NCI-H526 (cell line): ENCODE results near the gene SLC16A3.

Source experiments
- DNase-seq, 2 experiments: peaks; one replicate each; lab custom pipeline; 2025; lab: John Stamatoyannopoulos, UW

The SLC16A3 gene

GRCh38 chr17:82287013-82287867 is 58.4 kb downstream of the SLC16A3 start:
- DNase-seq = no peak

DNA sequence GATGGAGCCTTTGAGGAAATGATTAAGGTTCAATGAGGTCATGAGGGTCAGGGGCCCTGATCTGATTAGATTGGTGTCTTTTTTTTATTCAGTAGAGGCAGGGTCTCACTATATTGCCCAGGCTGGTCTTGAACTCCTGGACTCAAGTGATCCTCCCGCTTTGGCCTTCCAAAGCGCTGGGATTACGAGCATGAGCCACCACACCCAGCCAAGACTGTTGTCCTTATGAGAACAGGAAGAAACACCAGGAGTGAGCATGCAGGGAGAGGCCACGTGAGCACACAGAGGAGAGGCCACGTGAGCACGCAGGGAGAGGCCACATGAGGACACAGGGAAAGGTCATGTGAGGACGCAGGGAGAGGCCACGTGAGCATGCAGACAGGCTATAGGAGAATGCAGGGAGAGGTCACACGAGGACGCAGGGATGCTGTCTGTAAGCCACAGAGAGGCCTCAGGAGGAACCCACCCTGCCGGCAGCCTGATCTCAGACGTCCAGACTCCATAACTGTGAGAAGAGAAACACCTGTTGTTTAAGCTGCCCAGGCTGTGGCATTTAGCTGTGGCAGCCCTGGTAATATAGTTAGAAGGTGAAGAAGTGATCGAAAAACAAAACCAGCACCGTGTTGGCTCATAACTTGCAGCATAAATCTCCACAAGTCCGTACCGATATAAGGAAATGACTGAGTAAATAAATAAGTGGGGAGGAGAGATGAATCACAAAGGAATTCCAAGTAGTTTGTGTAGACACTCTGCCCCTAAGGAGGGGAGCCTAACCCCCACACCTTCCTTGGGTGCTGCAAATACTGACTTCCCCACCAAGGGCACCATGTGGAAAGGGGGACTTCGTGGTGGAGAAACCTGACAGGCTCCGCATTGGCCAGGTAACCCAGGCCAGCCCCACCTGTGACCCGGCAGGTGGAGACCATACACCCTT is 59.3 kb downstream of the SLC16A3 start:
- no peak for DNase-seq
